H4 (cell line): Measurements from ENCODE around the gene FAM236A. TPM values are rescaled to one million over a fixed set of nuclear protein-coding genes. Genes with fewer than 3 reads are reported as not detected.
"Not testable (repeated sequence)": the region's sequence is repeated elsewhere in the genome, so short reads cannot be mapped to it uniquely, and the experiment has no call there.

ENCODE experiments used
- DNase-seq: peaks from one replicate; pipeline ENCODE4 v3.0.0-alpha.2; 2015; ENCODE audit warnings: low spot score
- total RNA-seq: library from RNA; depleted of rRNA; stranded (reverse); fragments of >200 nt; shearing (Covaris generic); gene quantifications from 2 replicates; pipeline ENCODE4 v1.2.3, GENCODE V29; 2014; rRNA removed

Gene FAM236A
- total RNA-seq: not detected in 2 replicates

DNA sequence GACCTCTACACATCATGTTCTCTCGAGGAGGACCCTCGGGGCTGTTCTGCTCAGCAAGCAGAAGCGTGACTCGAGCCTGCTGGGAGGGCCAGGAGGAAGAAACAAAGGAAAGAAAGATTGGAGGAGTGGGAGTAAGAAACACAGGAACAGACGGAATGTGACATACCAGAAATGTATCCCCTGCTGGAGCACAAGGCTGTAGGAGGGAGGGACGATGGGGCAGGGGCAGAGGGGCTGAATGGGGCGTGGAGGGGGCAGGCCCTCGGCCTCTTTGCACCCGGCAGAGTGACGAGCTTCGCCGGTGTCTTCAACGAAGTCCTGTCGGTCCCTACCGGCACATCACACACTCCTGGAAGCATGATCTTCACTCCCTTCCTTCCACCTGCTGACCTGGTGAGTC is at the start of gene FAM236A:
FAM236A (plus strand) TSS at position 301 of the 400 bp plus-strand sequence; CDS start at position 358, 57 bp downstream.
- DNase-seq: not testable (repeated sequence)

DNA sequence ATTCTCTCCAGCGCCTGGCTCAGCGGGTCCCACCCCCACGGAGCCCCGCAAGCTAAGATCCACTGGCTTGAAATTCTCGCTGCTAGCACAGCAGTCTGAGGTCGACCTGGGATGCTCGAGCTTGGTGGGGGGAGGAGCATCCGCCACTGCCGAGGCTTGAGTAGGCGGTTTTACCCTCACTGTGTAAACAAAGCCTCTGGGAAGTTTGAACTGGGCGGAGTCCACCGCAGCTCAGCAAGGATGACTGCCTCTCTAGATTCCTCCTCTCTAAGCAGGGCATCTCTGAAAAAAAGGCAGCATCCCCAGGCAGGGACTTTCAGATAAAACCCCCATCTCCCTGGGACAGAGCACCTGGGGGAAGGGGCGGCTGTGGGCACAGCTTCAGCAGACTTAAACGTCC is 48.3 kb upstream of the FAM236A start:
- not testable (repeated sequence) for DNase-seq

DNA sequence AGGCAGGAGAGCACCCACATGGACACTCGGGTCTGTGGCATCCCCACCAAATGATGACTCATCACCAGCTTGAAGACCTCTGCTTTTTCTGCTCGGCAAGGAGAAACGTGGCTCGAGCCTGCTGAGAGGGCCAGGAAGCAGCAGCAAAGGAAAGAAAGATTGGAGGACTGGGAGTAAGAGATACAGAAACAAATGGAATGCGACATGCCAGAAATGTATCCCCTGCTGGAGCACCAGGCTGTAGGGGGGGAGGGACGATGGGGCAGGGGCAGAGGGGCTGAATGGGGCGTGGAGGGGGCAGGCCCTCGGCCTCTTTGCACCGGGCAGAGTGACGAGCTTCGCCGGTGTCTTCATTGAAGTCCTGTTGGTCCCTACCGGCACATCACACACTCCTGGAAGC is 25.7 kb upstream of the FAM236A start, which contains the start of gene FAM236C:
FAM236C (plus strand) TSS at position 301 of the 400 bp plus-strand sequence. CDS start 100 bp downstream, outside the sequence.
- DNase-seq: not testable (repeated sequence)

DNA sequence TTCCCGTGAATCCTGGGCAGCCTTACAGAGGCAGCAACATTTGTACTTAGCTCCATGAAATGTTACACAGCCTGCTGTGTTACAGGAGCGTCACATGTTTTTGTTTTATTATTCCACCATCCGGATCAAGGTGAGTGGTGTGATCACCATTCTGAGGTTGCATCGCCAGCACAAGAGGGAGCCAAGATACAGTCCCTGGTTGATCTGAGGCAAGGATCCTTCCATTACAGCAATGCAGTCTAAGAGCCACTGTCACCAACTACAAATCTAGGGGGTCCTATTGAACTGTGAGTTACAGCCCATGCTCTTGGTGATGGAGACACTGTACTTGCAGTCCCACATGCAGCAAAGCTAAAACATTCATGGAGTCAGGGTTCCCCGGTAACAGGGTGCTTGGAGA is 21.9 kb upstream of the FAM236A start:
- not testable (repeated sequence) for DNase-seq

DNA sequence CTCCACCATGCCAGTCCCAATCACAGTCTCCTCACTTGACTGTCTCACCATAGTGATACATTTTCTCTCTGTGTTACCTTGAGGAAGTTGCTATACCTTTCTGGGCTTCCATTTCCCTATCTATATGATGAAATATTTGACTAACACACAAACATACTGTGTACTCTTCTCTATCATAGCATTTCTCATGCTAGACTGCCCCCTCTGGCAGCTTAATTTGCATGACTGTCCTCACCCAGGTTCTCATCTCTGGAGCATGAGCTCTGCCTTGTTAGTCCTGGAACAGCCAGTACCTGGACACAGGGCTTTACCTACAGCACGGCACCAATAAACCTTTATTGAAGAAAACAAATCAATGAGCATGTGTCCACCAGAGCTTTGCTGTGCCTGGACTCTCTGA is 5.7 kb upstream of the FAM236A start:
- DNase-seq: not testable (repeated sequence)

DNA sequence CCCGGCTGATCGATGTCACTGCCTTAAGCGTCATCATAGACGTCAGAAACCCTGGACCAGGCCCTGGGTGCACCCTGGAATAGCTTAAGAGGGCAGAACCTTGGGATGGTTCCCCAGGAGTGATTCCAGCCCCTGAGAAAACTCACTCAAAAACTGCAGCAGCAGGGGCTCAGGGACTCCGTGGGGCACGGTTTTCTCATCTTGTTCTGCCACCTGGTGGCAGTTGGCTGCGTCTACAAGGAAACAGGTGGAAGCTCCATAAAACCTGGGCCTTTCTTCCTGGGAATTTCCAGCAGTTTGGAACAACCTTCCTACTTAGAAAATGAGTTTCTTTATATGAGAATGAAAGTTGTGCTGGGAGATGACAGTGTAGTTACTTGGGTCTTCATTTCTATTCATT is 1.6 kb upstream of the FAM236A start:
- DNase-seq: not testable (repeated sequence)

DNA sequence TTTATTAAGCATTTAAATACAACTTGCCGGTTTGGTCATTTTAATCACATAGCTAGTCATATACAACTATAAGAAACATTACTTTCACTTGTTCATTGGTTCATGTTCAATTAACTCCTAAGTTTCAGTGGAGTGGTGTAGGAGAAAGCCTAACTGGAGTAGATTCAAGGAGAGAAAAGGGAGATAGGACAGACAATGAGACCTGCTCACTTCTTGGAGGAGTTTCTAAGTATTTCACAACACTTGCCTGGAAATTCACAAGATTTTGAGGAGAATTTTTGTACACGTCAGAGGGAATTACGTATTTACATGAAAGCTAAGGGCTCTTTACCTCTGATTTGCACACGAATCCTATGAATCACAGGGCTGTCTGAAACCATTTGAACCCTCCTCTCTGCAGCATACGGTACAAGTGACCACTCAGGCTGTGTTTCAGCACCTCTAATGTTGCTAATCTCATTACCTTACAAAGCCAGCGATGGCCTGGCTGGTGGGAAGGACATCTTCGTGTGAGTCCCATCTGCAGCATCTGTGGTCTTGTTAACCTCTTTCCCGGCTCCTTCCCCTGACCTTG is 1.0 kb upstream of the FAM236A start:
- DNase-seq: not testable (repeated sequence)

DNA sequence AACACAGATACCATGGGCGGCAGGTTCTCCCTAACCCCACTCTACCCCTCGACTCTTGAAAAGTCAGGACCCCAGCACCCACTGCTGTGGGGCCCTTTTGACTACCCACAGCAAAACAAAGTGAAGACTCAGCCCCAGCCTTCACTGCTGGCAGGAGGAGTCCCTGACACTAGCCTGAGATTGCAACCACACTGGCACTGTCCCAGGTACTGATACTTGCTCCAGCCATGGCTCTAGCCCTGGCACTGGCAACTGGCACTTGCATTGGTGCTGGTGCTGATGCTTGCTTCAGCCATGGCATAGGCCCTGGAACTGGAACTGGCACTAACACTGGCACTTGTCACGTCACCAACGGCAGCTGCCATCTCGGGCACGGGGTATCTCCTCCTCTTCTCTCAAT is 4.3 kb downstream of the FAM236A start:
- DNase-seq: not testable (repeated sequence)

DNA sequence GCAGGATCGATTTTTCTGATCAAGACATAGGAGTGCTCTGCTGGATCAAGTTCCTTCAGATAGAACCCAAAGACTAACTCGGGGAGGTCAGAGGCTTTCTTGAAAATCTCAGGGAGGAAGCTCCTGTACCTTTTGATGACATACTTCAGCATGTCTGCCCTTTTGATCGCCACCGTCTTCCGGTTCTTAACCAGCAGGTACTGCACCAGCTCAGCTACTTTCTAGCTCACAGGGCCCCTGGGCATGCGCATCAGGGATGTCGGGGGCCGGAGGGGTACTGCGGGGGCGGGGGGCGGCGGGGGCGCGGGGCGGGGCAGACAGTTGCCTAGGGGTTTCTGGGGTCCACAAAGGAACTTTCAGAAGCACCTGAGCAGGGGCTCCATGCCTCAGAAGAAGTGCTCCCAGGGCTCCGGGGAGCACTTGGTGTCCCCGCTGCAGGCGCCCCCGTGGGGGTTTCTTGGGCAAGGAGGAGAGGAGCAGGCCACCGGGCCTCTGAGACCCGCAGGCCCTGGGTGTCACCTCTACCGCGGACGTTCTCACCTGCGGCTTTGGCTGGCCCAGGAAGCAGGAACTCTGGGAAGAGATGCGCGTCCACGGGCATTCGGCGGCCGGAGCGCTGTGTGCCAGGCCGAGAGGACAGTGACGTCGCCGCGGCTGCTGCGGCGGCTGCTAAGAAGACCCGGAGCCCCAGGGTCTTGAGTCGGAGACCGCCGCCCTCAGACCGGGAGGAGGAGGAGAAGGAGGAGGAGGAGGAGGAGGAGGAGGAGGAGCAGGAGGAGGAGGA is 5.2 kb downstream of the FAM236A start:
- DNase-seq: not testable (repeated sequence)

DNA sequence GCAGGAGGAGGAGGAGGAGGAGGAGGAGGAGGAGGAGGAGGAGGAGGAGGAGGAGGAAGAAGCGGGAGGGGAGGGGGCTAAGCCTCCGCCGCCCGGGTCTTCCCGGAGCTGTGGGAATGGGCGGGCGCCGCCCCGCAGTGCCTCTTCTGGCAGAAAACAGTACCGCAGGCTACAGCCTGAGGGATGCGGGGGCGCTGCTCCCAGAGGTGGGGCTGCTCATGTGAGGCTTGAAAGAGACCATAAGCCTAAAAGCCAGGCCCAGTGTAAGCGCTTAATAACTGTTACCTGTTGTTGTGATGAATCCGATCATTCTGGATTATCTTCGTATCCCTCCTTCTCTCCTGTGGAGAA is 5.8 kb downstream of the FAM236A start, which contains the start of gene DMRTC1:
DMRTC1 (minus strand) TSS at position 19 of the 351 bp plus-strand sequence. CDS start 68,143 bp downstream, outside the sequence.
- DNase-seq: not testable (repeated sequence)

DNA sequence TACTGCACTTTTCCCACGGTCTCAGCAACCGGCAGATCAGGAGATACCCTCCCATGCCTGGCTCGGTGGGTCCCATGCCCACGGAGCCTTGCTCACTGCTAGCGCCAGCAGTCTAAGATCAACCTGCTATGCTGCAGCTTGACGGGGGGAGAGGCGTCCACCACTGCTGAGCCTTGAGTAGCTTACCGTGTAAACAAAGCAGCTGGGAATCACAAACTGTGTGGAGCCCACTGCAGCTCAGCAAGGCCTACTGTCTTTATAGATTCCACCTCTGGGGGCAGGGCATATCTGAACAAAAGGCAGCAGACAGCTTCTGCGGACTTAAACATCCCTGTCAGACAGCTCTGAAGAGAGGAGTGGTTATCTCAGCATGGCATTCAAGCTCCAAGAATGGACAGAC is 22.0 kb downstream of the FAM236A start:
- DNase-seq: not testable (repeated sequence)

DNA sequence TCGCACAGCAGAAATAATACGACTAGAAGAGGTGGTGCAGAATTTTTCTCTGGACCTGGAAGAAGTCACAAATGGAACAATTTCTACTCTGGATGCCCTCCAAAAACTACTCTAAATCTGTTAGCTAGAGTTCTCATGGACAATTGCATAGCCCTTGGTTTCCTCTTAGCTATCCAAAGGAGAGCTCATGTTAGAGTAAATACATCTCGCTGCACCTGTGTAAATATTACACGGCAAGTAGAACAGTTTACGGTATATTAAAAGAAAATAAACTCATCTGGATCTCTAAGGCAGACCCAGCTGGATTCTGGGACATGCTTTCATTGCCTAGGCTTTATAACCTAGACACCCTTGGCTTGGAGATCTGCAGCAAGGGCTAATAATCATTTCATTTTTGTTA is 33.9 kb downstream of the FAM236A start:
- not testable (repeated sequence) for DNase-seq

DNA sequence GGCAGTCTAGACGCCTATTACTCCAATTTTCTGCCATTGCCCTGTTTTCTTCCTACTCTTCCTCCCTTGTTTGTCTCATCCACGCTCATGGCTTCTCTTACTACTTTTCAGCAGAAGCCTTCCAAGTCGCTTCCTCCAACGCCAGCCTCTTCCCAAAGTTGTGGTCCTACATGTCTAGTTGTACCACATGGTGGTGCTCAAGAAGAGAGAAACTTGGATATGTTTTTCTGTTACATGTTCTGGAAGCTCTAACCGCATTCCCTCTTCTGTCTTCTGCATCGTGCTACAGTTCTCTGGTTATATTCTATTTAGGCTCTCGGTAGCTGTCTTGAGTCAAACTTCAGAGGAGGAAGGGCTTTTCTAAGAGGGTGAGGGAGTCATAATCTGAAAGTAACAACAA is 36.9 kb downstream of the FAM236A start:
- not testable (repeated sequence) for DNase-seq

DNA sequence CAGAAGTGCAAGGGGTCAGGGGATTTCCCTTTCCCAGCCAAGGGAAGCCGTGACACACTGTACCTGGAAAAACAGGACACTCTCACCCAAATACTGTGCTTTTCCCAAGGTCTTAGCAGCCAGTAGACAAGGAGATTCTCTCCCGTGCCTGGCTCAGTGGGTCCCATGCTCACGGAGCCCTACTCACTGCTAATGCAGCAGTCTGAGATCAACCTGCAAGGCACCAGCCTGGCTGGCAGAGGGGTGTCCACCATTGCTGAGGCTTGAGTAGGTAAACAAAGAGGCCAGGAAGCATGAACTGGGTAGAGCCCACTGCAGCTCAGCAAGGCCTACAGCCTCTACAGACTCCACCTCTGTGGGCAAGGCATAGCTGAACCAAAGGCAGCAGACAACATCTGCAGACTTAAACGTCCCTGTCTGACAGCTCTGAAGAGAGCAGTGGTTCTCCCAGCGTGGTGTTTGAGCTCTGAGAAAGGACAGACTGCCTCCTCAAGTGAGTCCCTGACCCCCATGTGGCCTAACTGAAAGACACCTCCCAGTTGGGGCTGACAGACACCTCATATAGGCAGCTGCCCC is 43.0 kb downstream of the FAM236A start:
- not testable (repeated sequence) for DNase-seq

Other genes starting within 250 kb of the FAM236A start
- gene PHKA1, start 223.9 kb upstream of the FAM236A start, total RNA-seq: 7.8 and 8.6 TPM in 2 replicates
- 0.41 TPM in 1 of 2 replicates, not detected in the other for gene DMRTC1B, start 161.3 kb upstream of the FAM236A start, total RNA-seq
- gene FAM236B, start 155.5 kb upstream of the FAM236A start, total RNA-seq: not detected in 2 replicates
- not detected in 2 replicates for gene FAM236D, start 130.0 kb upstream of the FAM236A start, total RNA-seq
- not detected in 2 replicates for gene FAM236C, start 25.6 kb upstream of the FAM236A start, total RNA-seq
- gene DMRTC1, start 5.6 kb downstream of the FAM236A start, total RNA-seq: not detected in 2 replicates
- not detected in 2 replicates for gene PABPC1L2B, start 64.7 kb downstream of the FAM236A start, total RNA-seq
- not detected in 2 replicates for gene PABPC1L2A, start 141.3 kb downstream of the FAM236A start, total RNA-seq